Endothelial cell of hepatic sinusoid (primary cell): ENCODE measurements around the gene ALG5.

ENCODE experiments used
- in situ Hi-C: cut with HindIII; loops from 2 replicates; pipeline ENCODE4 v1.10.0; 2017; ENCODE audit warnings: low sequenced_read_pairs

The ALG5 gene, protein sequence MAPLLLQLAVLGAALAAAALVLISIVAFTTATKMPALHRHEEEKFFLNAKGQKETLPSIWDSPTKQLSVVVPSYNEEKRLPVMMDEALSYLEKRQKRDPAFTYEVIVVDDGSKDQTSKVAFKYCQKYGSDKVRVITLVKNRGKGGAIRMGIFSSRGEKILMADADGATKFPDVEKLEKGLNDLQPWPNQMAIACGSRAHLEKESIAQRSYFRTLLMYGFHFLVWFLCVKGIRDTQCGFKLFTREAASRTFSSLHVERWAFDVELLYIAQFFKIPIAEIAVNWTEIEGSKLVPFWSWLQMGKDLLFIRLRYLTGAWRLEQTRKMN

GRCh38 chr13:36999054-36999714 is at the start of gene ALG5:
Gene ALG5, minus strand, starts transcription at chr13:36999340. Its CDS starts 40 bp downstream, at chr13:36999300.
- in situ Hi-C loops: no loop called here

DNA sequence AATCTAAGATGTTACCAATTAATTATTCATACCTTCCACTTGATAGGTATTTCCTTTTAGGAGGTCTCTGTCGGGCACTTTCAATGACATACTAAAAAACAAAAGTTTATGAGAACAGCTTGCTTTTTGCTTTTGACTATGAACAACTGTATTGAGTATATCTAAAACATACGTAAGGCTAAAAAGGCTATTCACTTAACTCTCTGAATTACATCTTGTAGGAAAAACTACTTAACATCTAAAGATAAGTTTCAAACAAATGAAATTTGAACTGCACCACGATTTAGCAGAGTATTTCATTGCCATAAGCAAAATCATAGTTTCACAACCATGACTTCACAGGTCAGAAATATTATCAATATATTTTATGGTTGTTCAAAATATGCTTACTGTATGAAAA is 48.7 kb upstream of the ALG5 start:
- in situ Hi-C loops: no loop called here

- in situ Hi-C loops: no loop called here
Measured at GRCh38 chr13:37047032-37047431, 47.9 kb upstream of the ALG5 start.

DNA sequence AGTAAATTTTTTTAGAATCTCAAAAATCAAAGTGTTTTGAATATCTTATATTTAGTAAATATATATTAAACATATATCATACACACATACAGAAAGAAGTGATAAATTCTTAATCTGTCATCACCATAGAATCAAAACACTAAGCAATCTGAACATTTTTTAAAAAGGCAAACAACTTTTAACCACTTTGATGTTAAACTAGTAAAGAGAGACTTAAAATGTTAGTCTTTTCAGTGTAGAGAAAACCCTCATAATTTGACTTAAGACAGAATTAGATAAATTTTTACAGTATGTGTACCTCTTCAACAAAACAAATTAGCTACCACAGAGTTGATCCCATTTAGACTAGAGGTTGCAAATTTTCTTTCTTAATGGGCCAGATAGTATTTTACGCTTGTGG is 46.9 kb upstream of the ALG5 start:
- in situ Hi-C loops: no loop called here

DNA sequence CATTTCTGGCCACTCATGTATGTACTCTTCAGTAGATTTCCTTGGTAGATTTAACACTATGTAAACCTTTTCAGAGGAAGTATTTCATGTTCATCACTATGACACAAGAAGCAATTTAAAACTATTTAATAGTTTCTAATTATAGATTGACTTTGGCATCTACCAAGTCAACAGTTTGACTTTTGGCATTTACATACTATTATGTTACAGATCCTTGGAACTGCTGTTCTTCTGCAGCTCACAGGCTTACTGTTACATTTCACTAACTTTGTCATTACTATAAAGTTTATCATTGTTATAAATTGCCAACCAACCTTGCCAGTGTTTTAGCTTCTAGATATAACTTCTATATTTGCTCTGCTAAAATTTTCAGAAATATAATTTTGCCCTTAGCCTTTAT is 41.6 kb upstream of the ALG5 start:
- in situ Hi-C loops: no loop called here

GRCh38 chr13:37039896-37040295 is 40.8 kb upstream of the ALG5 start:
- in situ Hi-C loops: no loop called here

- in situ Hi-C loops: no loop called here
Measured at GRCh38 chr13:37037241-37037640, 38.1 kb upstream of the ALG5 start.

DNA sequence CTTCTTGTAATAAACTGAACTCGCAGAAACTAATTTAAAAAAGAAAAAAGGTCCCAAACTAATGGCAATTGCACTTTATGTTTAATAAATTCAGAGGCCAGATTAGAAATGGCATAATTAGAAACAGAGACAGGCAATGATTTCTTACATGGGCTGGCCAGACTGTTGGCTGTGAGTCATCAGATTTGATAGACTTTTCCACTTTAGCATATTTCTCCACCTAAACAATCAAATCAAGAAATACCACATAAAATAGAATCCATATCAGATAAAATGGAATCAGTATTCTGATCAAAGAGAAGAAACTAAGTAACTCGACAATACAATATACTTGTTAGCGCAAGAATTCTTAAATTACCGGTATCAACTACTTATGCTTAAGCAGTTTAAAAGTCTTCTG is 30.5 kb upstream of the ALG5 start:
- in situ Hi-C loops: no loop called here

- in situ Hi-C loops: no loop called here
Measured at GRCh38 chr13:37027639-37028038, 28.5 kb upstream of the ALG5 start.

GRCh38 chr13:37026771-37027170 is 27.6 kb upstream of the ALG5 start:
- in situ Hi-C loops: no loop called here

- in situ Hi-C loops: no loop called here
Measured at GRCh38 chr13:37023871-37024270, 24.7 kb upstream of the ALG5 start.

GRCh38 chr13:37014609-37015008 is 15.5 kb upstream of the ALG5 start:
- in situ Hi-C loops: no loop called here

- in situ Hi-C loops: no loop called here
Measured at GRCh38 chr13:37011788-37012187, 12.6 kb upstream of the ALG5 start.

GRCh38 chr13:37011002-37011401 is 11.9 kb upstream of the ALG5 start:
- in situ Hi-C loops: no loop called here

GRCh38 chr13:37010424-37010823 is 11.3 kb upstream of the ALG5 start:
- in situ Hi-C loops: no loop called here

DNA sequence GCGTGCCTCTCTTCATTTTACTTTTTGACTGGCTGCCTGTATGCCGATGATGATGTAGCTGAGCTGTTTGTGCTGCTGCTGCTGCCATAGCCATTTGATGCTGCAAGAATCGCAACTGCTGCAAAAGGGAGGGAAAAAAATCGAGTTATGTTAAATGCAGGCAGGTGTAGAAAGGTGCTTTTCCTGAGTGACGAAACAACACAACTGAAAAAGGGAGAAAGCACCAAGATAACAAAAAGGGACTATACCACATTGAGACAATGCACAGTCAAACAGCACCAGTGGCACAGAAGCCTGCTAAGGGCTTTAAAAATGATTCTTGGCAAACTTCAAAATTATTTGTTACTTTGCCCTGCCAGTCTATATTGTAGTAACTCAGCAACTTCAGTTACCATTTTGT is 10.6 kb upstream of the ALG5 start:
- in situ Hi-C loops: no loop called here

- in situ Hi-C loops: no loop called here
Measured at GRCh38 chr13:37001921-37002250, 2.7 kb upstream of the ALG5 start.

- in situ Hi-C loops: no loop called here
Measured at GRCh38 chr13:36998624-36999041, 507 bp downstream of the ALG5 start.

DNA sequence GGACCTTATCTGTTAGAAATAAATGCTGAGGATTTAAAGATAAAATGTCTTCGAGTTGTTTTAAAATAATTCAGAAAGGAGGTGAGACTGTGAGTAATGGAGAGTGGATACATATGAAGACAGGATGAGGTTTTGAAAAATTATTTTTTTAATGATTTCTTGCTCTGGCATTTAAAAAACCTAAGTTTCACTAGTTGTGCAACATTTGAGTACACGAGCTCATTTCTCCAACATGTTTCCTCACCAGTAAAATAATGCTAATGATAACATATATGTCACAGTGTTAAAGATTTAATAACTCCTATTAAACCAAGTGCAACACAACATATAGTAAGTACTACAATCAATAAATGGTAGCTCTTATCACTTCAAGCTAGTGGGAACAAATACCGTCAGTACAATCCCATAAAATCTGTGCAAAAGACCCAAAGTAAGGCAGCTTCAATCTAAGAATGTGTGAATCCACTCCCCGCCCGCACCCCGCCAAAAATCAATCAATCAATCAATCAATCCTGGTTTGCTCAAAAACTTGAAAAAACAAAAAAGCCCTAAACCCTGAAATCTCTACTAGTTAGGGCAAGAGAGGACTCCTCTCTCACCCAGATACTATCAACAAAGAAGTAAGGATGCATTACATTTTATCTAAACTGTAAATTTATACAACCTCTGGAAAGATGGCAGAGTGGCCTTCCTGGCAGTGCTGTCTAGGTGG is 1.3 kb downstream of the ALG5 start:
- in situ Hi-C loops: no loop called here

- in situ Hi-C loops: no loop called here
Measured at GRCh38 chr13:36992362-36992761, 6.8 kb downstream of the ALG5 start.

DNA sequence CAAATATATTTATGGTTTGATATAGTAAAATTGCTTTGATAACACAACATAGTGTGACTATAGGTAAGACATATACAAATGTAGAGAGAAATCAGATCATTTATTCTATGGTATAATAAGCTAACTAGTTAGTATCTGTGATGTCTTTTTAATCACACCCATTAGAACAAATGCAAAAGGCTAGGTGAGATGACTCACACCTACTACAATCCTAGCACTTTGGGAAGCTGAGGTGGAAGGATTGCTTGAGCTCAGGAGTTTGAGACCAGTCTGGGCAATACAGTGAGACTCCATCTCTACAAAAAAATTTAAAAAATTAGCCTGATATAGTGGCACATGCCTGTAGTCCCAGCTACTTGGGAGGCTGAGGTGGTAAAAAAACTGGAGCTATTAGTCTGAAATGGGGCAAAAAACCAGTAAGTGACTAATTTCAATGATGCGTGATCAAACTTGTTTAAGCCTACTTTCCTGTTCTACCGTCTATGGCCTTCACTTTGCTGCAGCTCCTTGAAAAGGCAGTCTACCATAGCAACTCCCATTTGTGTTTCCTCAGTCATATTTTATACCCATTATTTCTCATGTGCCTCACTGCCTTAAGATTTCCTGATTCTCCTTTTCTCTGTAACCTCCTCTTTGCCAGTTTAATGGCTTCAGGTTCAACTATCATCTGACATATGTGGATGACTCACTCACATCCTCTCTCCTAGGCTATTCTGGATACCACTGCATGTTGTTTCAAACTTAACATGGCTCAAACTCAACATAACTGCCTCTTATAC is 12.5 kb downstream of the ALG5 start:
- in situ Hi-C loops: loop anchor here (10.0 kb wide), 1 partner anchor 132 kb away; no protein-coding TSS in a partner anchor
